Nephron (organoid): ENCODE results near the gene ATAD3C.

ENCODE experiments used
- H3K27ac Mint-ChIP-seq, 3 experiments: 2 replicates each; pipeline ENCODE4 v1.8.0; 2020; ENCODE audit warnings: mixed read lengths in 3 of 3, mild to moderate bottlenecking in 2 of 3, moderate library complexity in 1 of 3
- H3K27me3 Mint-ChIP-seq: 2 replicates; pipeline ENCODE4 v1.8.0; 2021; ENCODE audit warnings: low read depth, mild to moderate bottlenecking, moderate library complexity, mixed read lengths
- H3K36me3 Mint-ChIP-seq: 2 replicates; pipeline ENCODE4 v1.8.0; 2020; ENCODE audit warnings: low read depth, mixed read lengths
- H3K4me1 Mint-ChIP-seq: 2 replicates; pipeline ENCODE4 v1.8.0; 2020; ENCODE audit warnings: mixed read lengths
- H3K4me3 Mint-ChIP-seq, 3 experiments: 2 replicates each; pipeline ENCODE4 v1.8.0; 2020; ENCODE audit warnings: mild to moderate bottlenecking in 3 of 3, mixed read lengths in 3 of 3, moderate library complexity in 2 of 3
- H3K9me3 Mint-ChIP-seq: 2 replicates; pipeline ENCODE4 v1.8.0; 2020; ENCODE audit warnings: mixed read lengths
- CTCF ChIP-seq, 3 experiments: fragments of 200-600 bp; sonication (generic); IDR thresholded peaks; one replicate each; pipeline ENCODE4 v1.5.0; 2021; ENCODE audit warnings: antibody characterized with exemption in 3 of 3; ENCODE audit not compliant: unreplicated experiment in 3 of 3

ATAD3C gene

GRCh38 chr1:1432951-1433803 is 16.3 kb upstream of the ATAD3C start:
- peak overlapping the region; percentile 38 to 61 (median 60) for H3K4me3 Mint-ChIP-seq
- no peaks in the 10 kb centered on the region for H3K36me3 Mint-ChIP-seq
- no peaks in the 10 kb centered on the region for H3K9me3 Mint-ChIP-seq

GRCh38 chr1:1433804-1434130 is 15.7 kb upstream of the ATAD3C start:
- H3K9me3 Mint-ChIP-seq, result no peaks in the 10 kb centered on the region
- peaks cover 34% of the 10 kb centered on the region for H3K4me1 Mint-ChIP-seq

More at GRCh38 chr1:1432951-1433803, 16.3 kb upstream of the ATAD3C start:
- H3K4me1 Mint-ChIP-seq, result peaks cover 37% of the 10 kb centered on the region
- no peak for TF ChIP-seq CTCF (IDR thresholded peaks at IDR 0.05; ENCODE audit: unreplicated experiment in 3 of 3)
- no peaks in the 10 kb centered on the region for H3K27me3 Mint-ChIP-seq
- H3K27ac Mint-ChIP-seq, result peak overlapping the region; percentile 91 to 92 (median 91)

GRCh38 chr1:1434131-1434823 is 15.2 kb upstream of the ATAD3C start:
- Mint-ChIP-seq H3K4me3 (peak overlapping the region; percentile 76 to 80 (median 79)), H3K27ac (peak overlapping the region in 2 of 3 experiments; percentile 91 to 92), H3K9me3 (no peaks in the 10 kb centered on the region), H3K36me3 (no peaks in the 10 kb centered on the region), H3K4me1 (peaks cover 35% of the 10 kb centered on the region), H3K27me3 (no peaks in the 10 kb centered on the region)
- no peak for TF ChIP-seq CTCF (IDR thresholded peaks at IDR 0.05; ENCODE audit: unreplicated experiment in 3 of 3)

More at GRCh38 chr1:1433804-1434130, 15.7 kb upstream of the ATAD3C start:
- H3K4me3 Mint-ChIP-seq, result peak overlapping the region; percentile 32 to 61 (median 38)
- peak overlapping the region; percentile 56 to 92 (median 91) for H3K27ac Mint-ChIP-seq
- H3K27me3 Mint-ChIP-seq, result no peaks in the 10 kb centered on the region
- no peaks in the 10 kb centered on the region for H3K36me3 Mint-ChIP-seq
- no peak for TF ChIP-seq CTCF (IDR thresholded peaks at IDR 0.05; ENCODE audit: unreplicated experiment in 3 of 3)

- H3K36me3 Mint-ChIP-seq, result no peaks in the 10 kb centered on the region
- peak overlapping the region; percentile 91 to 96 (median 92) for H3K27ac Mint-ChIP-seq
- no peaks in the 10 kb centered on the region for H3K9me3 Mint-ChIP-seq
- peak overlapping the region; percentile 76 to 80 (median 79) for H3K4me3 Mint-ChIP-seq
- no peak for TF ChIP-seq CTCF (IDR thresholded peaks at IDR 0.05; ENCODE audit: unreplicated experiment in 3 of 3)
- H3K27me3 Mint-ChIP-seq, result no peaks in the 10 kb centered on the region
- H3K4me1 Mint-ChIP-seq, result peaks cover 30% of the 10 kb centered on the region
These were observed 14.7 kb upstream of the ATAD3C start for GRCh38 chr1:1434824-1435105.

- Mint-ChIP-seq H3K36me3 (no peaks in the 10 kb centered on the region), H3K27me3 (no peaks in the 10 kb centered on the region), H3K27ac (peak within 1 kb of the TSS; percentile 91 to 96 (median 92))
These were observed 14.2 kb upstream of the ATAD3C start, which contains the start of gene VWA1 for GRCh38 chr1:1435106-1435903. Gene VWA1, plus strand, starts transcription at chr1:1435690. Its CDS starts 59 bp downstream, at chr1:1435749.

More at GRCh38 chr1:1435106-1435903, 14.2 kb upstream of the ATAD3C start, which contains the start of gene VWA1:
- no peaks in the 10 kb centered on the region for H3K9me3 Mint-ChIP-seq
- peaks cover 25% of the 10 kb centered on the region for H3K4me1 Mint-ChIP-seq
- H3K4me3 Mint-ChIP-seq, result peak within 1 kb of the TSS; percentile 82 to 85 (median 83)
- TF ChIP-seq CTCF (IDR thresholded peaks at IDR 0.05; ENCODE audit: unreplicated experiment in 3 of 3), result no peak
